ENCODE results near the gene ISOC2. TPM values are rescaled to one million over a fixed set of nuclear protein-coding genes. Genes with fewer than 3 reads are reported as not detected.

The ISOC2 gene
- 54.7 to 59.3 TPM (median 58.4 TPM) in 5 replicates for total RNA-seq (2022; extraction: Qiagen RNA extraction)

GRCh38 chr19:55461259-55461973 lies at the start of gene ISOC2:
Gene ISOC2, minus strand, starts transcription at chr19:55461642. Its CDS starts 5,156 bp downstream, at chr19:55456486.

GRCh38 chr19:55487924-55488687 lies 26.7 kb upstream of the ISOC2 start, which contains the start of gene SSC5D:
Gene SSC5D, plus strand, starts transcription at chr19:55488436. Its CDS starts 154 bp downstream, at chr19:55488590.

GRCh38 chr19:55484593-55485438 lies 23.4 kb upstream of the ISOC2 start, which contains the start of gene NAT14:
Gene NAT14, plus strand, starts transcription at chr19:55485188. Its CDS starts 521 bp downstream, at chr19:55485709.

GRCh38 chr19:55476100-55476775 lies 14.8 kb upstream of the ISOC2 start, which contains the start of gene ZNF628:
Gene ZNF628, plus strand, starts transcription at chr19:55476617. Its CDS starts 3,294 bp downstream, at chr19:55479911.

GRCh38 chr19:55464662-55465054 lies 3.2 kb upstream of the ISOC2 start, which contains the start of gene C19orf85:
Gene C19orf85, minus strand, starts transcription at chr19:55464751. Its CDS starts 197 bp downstream, at chr19:55464554.

GRCh38 chr19:55443045-55443823 lies 18.2 kb downstream of the ISOC2 start, which contains the start of gene SHISA7:
Gene SHISA7, minus strand, starts transcription at chr19:55443300. Its CDS starts 437 bp downstream, at chr19:55442863.

GRCh38 chr19:55407550-55407799 lies 54.0 kb downstream of the ISOC2 start, which contains the start of gene UBE2S:
Gene UBE2S, minus strand, starts transcription at chr19:55407788. Its CDS starts 199 bp downstream, at chr19:55407589.

Other genes with a start within 250 kb of the ISOC2 start
- 3.1 to 5.4 TPM (median 3.9 TPM) in 5 replicates for gene TMEM86B, start 232.9 kb downstream of the ISOC2 start, total RNA-seq (2022; extraction: Qiagen RNA extraction)
- 81.0 to 117 TPM (median 113 TPM) in 5 replicates for gene PPP6R1, start 202.6 kb downstream of the ISOC2 start, total RNA-seq (2022; extraction: Qiagen RNA extraction)
- 118 to 150 TPM (median 135 TPM) in 5 replicates for gene HSPBP1, start 181.5 kb downstream of the ISOC2 start, total RNA-seq (2022; extraction: Qiagen RNA extraction)
- gene BRSK1, start 177.6 kb downstream of the ISOC2 start, total RNA-seq (2022; extraction: Qiagen RNA extraction), result 2.9 to 4.1 TPM (median 3.0 TPM) in 5 replicates
- not detected in 5 replicates for gene TMEM150B, start 136.3 kb downstream of the ISOC2 start, total RNA-seq (2022; extraction: Qiagen RNA extraction)
- 3.6 to 8.3 TPM (median 6.7 TPM) in 5 replicates for gene KMT5C, start 121.8 kb downstream of the ISOC2 start, total RNA-seq (2022; extraction: Qiagen RNA extraction)
- gene COX6B2, start 106.9 kb downstream of the ISOC2 start, total RNA-seq (2022; extraction: Qiagen RNA extraction), result 0.33 to 4.4 TPM (median 1.0 TPM) in 5 replicates
- gene GARIN5B, start 98.4 kb downstream of the ISOC2 start, total RNA-seq (2022; extraction: Qiagen RNA extraction), result 0.05 to 0.22 TPM (median 0.08 TPM) in 5 replicates
- gene IL11, start 91.2 kb downstream of the ISOC2 start, total RNA-seq (2022; extraction: Qiagen RNA extraction), result 16.3 to 22.0 TPM (median 18.1 TPM) in 5 replicates
- 1.1 to 2.4 TPM (median 1.5 TPM) in 5 replicates for gene TMEM190, start 84.8 kb downstream of the ISOC2 start, total RNA-seq (2022; extraction: Qiagen RNA extraction)
- 2.5 to 10.7 TPM (median 9.7 TPM) in 5 replicates for gene TMEM238, start 77.3 kb downstream of the ISOC2 start, total RNA-seq (2022; extraction: Qiagen RNA extraction)
- gene RPL28, start 75.7 kb downstream of the ISOC2 start, total RNA-seq (2022; extraction: Qiagen RNA extraction), result 2,416 to 3,186 TPM (median 2,701 TPM) in 5 replicates
- 282 to 492 TPM (median 445 TPM) in 5 replicates for gene UBE2S, start 53.9 kb downstream of the ISOC2 start, total RNA-seq (2022; extraction: Qiagen RNA extraction)
- gene SHISA7, start 18.3 kb downstream of the ISOC2 start, total RNA-seq (2022; extraction: Qiagen RNA extraction), result not detected in 5 replicates
- gene C19orf85, start 3.1 kb upstream of the ISOC2 start, total RNA-seq (2022; extraction: Qiagen RNA extraction), result not detected in 5 replicates
- 2.9 to 8.5 TPM (median 5.4 TPM) in 5 replicates for gene ZNF628, start 15.0 kb upstream of the ISOC2 start, total RNA-seq (2022; extraction: Qiagen RNA extraction)
- gene NAT14, start 23.5 kb upstream of the ISOC2 start, total RNA-seq (2022; extraction: Qiagen RNA extraction), result 31.7 to 58.5 TPM (median 52.9 TPM) in 5 replicates
- 0.53 to 0.93 TPM (median 0.61 TPM) in 5 replicates for gene SSC5D, start 26.8 kb upstream of the ISOC2 start, total RNA-seq (2022; extraction: Qiagen RNA extraction)
- 1.1 to 2.4 TPM (median 1.5 TPM) in 5 replicates for gene SBK2, start 75.5 kb upstream of the ISOC2 start, total RNA-seq (2022; extraction: Qiagen RNA extraction)
- gene SBK3, start 83.9 kb upstream of the ISOC2 start, total RNA-seq (2022; extraction: Qiagen RNA extraction), result 0.81 to 1.9 TPM (median 1.6 TPM) in 5 replicates
- 19.1 to 31.9 TPM (median 29.7 TPM) in 5 replicates for gene ZNF579, start 119.2 kb upstream of the ISOC2 start, total RNA-seq (2022; extraction: Qiagen RNA extraction)
- gene FIZ1, start 137.9 kb upstream of the ISOC2 start, total RNA-seq (2022; extraction: Qiagen RNA extraction), result 21.6 to 25.3 TPM (median 22.9 TPM) in 5 replicates
- 11.3 to 19.0 TPM (median 17.5 TPM) in 5 replicates for gene ZNF524, start 138.6 kb upstream of the ISOC2 start, total RNA-seq (2022; extraction: Qiagen RNA extraction)
- 6.9 to 12.2 TPM (median 11.8 TPM) in 5 replicates for gene ZNF865, start 144.0 kb upstream of the ISOC2 start, total RNA-seq (2022; extraction: Qiagen RNA extraction)
- gene ZNF784, start 162.9 kb upstream of the ISOC2 start, total RNA-seq (2022; extraction: Qiagen RNA extraction), result 4.0 to 5.9 TPM (median 5.4 TPM) in 5 replicates
- 28.0 to 53.4 TPM (median 49.3 TPM) in 5 replicates for gene ZNF580, start 179.4 kb upstream of the ISOC2 start, total RNA-seq (2022; extraction: Qiagen RNA extraction)
- gene ZNF581, start 182.0 kb upstream of the ISOC2 start, total RNA-seq (2022; extraction: Qiagen RNA extraction), result 36.8 to 50.0 TPM (median 46.0 TPM) in 5 replicates
- 14.5 to 19.8 TPM (median 18.6 TPM) in 5 replicates for gene CCDC106, start 186.6 kb upstream of the ISOC2 start, total RNA-seq (2022; extraction: Qiagen RNA extraction)
- gene U2AF2, start 193.4 kb upstream of the ISOC2 start, total RNA-seq (2022; extraction: Qiagen RNA extraction), result 258 to 297 TPM (median 278 TPM) in 5 replicates
- 136 to 211 TPM (median 199 TPM) in 5 replicates for gene EPN1, start 213.6 kb upstream of the ISOC2 start, total RNA-seq (2022; extraction: Qiagen RNA extraction)